Suprapubic skin (tissue), 4 donors: Measurements from ENCODE around the gene CCNG1. TPM values are rescaled to one million over a fixed set of nuclear protein-coding genes. Genes with fewer than 3 reads are reported as not detected.
"Not testable (repeated sequence)": the region's sequence is repeated elsewhere in the genome, so short reads cannot be mapped to it uniquely, and the experiment has no call there.

ENCODE experiments used
- DNase-seq, 2 donors: peaks; one replicate each; pipeline ENCODE4 v3.0.0-alpha.2; 2019; ENCODE audit warnings: low spot score in 2 of 2
- H3K27ac ChIP-seq: fragments of 200-600 bp; sonication (generic); one replicate; pipeline ENCODE4 v1.5.1; 2019
- H3K27me3 ChIP-seq: fragments of 200-600 bp; sonication (generic); one replicate; pipeline ENCODE4 v1.5.1; 2019
- H3K36me3 ChIP-seq: fragments of 200-600 bp; sonication (generic); one replicate; pipeline ENCODE4 v1.5.1; 2019
- H3K4me1 ChIP-seq: fragments of 200-600 bp; sonication (generic); one replicate; pipeline ENCODE4 v1.5.1; 2019
- H3K4me3 ChIP-seq: fragments of 200-600 bp; sonication (generic); one replicate; pipeline ENCODE4 v1.5.1; 2019; ENCODE audit warnings: mild to moderate bottlenecking
- H3K9me3 ChIP-seq: fragments of 200-600 bp; sonication (generic); one replicate; pipeline ENCODE4 v1.5.1; 2019
- EP300 ChIP-seq: sonication (generic); formaldehyde crosslinking; IDR thresholded peaks from one replicate; pipeline ENCODE4 v1.6.1; 2017; ENCODE audit warnings: antibody characterized with exemption
- POLR2A ChIP-seq, 2 donors: fragments of 450-650 bp; IDR thresholded peaks; one replicate each; pipeline ENCODE4 v1.6.1; 2017; ENCODE audit warnings: antibody characterized with exemption in 2 of 2, mild to moderate bottlenecking in 2 of 2, moderate library complexity in 2 of 2
- POLR2AphosphoS5 ChIP-seq, 3 donors: sonication (generic); formaldehyde crosslinking; IDR thresholded peaks; one replicate each; pipeline ENCODE4 v1.6.1; 2017; ENCODE audit warnings: antibody characterized with exemption in 3 of 3
- WGBS: methylation state at CpG from one replicate; pipeline ENCODE4 v1.1.5; 2018; 5-methylcytosine and 5-hydroxymethylcytosine counted together
- total RNA-seq, 4 donors: library from RNA; depleted of rRNA; stranded (reverse); fragments of >200 nt; gene quantifications; one replicate each; pipeline ENCODE4 v1.1.0, GENCODE V29; 2016
- TF ChIP-seq, protein P1 (sequence below), 2 donors: fragments of 200-600 bp in 1 of 2; fragments of 450-650 bp in 1 of 2; sonication (generic) in 1 of 2; IDR thresholded peaks; one replicate each; pipeline ENCODE4 v1.5.1; 2016 to 2019; ENCODE audit warnings: antibody characterized with exemption in 2 of 2, mild to moderate bottlenecking in 1 of 2, moderate library complexity in 1 of 2

Gene CCNG1
- total RNA-seq, 4 donors from 2014 or later: 76.8 to 85.9 (median 83.6) TPM

DNA sequence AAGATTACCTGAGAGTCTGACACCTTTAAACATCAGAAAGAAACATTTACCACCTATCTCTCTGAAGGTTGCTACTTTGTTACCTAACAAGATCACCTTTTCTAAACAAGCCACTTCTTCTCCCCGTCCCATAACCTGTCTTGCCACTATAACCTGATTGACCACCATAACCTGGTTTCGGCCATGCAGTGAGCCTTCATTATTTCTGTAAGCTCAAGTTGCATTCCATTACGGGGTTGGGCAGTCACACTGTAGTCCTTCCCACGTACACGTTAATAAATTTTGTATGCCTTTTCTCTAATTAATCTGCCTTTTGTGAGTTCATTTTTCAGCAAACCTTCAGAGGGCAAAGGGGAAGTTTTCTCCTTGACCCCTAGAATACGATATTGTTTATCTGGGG lies 28.0 kb upstream of the CCNG1 start:
- TF ChIP-seq EP300 (no peak), POLR2AphosphoS5 (IDR thresholded peaks at IDR 0.05) (no peak), POLR2A (IDR thresholded peaks at IDR 0.05) (no peak)
- TF ChIP-seq, protein P1, sequence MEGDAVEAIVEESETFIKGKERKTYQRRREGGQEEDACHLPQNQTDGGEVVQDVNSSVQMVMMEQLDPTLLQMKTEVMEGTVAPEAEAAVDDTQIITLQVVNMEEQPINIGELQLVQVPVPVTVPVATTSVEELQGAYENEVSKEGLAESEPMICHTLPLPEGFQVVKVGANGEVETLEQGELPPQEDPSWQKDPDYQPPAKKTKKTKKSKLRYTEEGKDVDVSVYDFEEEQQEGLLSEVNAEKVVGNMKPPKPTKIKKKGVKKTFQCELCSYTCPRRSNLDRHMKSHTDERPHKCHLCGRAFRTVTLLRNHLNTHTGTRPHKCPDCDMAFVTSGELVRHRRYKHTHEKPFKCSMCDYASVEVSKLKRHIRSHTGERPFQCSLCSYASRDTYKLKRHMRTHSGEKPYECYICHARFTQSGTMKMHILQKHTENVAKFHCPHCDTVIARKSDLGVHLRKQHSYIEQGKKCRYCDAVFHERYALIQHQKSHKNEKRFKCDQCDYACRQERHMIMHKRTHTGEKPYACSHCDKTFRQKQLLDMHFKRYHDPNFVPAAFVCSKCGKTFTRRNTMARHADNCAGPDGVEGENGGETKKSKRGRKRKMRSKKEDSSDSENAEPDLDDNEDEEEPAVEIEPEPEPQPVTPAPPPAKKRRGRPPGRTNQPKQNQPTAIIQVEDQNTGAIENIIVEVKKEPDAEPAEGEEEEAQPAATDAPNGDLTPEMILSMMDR (IDR thresholded peaks at IDR 0.05): no peak
- H3K4me1 ChIP-seq: peaks cover 13% of the 10 kb centered on the region
- H3K27me3 ChIP-seq: no peaks in the 10 kb centered on the region
- no peak overlapping the region for H3K4me3 ChIP-seq
- no peaks in the 10 kb centered on the region for H3K36me3 ChIP-seq
- no peaks in the 10 kb centered on the region for H3K9me3 ChIP-seq
- 71% methylated on average over 6 of the region's 6 CpGs for WGBS
- no peak overlapping the region for H3K27ac ChIP-seq
- no peak for DNase-seq

DNA sequence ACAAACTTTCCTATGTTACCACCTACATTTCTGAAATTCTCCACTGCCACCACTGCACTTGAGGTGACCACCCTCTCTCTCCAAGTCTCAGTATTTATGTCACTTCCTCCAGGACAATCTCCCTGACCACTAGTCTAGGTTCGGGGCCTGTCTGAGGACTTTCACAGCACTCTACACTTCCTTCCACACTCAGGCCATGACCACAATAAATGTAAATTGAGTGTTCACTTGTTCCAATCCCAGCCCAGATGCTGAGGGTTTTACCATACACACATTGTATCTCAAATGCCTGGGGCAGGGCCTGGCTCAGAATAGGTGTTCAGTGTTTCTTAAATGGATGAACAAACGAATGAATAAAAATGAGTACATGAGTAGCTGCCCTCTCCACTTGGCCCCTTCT lies 26.9 kb upstream of the CCNG1 start:
- no peak overlapping the region for H3K27ac ChIP-seq
- H3K9me3 ChIP-seq: no peaks in the 10 kb centered on the region
- H3K4me3 ChIP-seq: no peak overlapping the region
- DNase-seq: no peak
- H3K36me3 ChIP-seq: no peaks in the 10 kb centered on the region
- TF ChIP-seq POLR2AphosphoS5 (IDR thresholded peaks at IDR 0.05) (no peak), POLR2A (IDR thresholded peaks at IDR 0.05) (no peak), EP300 (no peak)
- TF ChIP-seq, protein P1 (IDR thresholded peaks at IDR 0.05): no peak
- WGBS: 90% methylated on average over 2 of the region's 2 CpGs
- H3K27me3 ChIP-seq: peaks cover 1% of the 10 kb centered on the region
- H3K4me1 ChIP-seq: peaks cover 13% of the 10 kb centered on the region

DNA sequence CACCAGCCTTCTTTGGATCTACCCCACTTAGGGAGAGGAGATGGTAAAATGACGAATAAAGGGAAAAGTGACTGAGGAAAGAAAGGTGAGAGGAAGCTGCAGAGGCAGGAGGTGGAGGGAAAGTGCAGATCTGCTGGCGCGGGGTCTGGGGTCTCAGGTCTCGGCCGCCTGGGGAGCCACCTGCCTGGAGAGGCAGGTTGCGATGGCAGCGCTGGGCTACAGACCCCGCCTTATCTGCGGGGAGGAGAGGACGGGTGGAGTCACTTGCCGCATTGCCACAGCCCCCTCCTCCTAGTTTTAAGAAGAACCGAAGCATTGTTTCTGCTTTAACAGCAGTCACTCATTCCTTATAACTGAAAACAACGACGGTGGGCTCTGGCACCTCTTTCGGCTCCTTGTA lies 21.7 kb upstream of the CCNG1 start:
- not testable (repeated sequence) for H3K4me1 ChIP-seq, DNase-seq, H3K9me3 ChIP-seq, H3K27ac ChIP-seq, H3K36me3 ChIP-seq, H3K4me3 ChIP-seq, H3K27me3 ChIP-seq
- WGBS: 25% methylated on average over 15 of the region's 15 CpGs

DNA sequence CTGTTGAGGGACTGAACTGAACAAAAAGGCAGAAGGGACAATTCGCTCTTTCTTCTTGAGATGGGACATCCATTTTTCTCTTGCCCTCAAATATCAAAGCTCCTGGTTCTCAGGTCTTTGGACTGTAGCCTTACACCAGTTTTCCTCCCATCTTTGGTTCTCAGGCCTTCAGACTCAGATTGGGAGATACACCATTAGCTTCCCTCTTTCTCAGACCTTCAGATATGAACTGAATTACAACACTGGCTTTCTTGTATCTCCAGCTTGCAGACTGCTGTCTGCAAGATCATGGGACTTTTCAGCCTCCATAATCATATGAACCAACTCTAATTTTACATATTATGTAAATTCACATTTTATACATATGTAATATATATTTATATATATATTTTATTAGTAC lies 12.6 kb upstream of the CCNG1 start:
- no peak for DNase-seq
- WGBS: 93% methylated on average over 1 of the region's 1 CpG
- no peak for TF ChIP-seq POLR2AphosphoS5 (IDR thresholded peaks at IDR 0.05)
- no peak for TF ChIP-seq EP300
- TF ChIP-seq POLR2A (IDR thresholded peaks at IDR 0.05): no peak
- TF ChIP-seq, protein P1 (IDR thresholded peaks at IDR 0.05): no peak
- Histone ChIP-seq H3K27me3 (no peaks in the 10 kb centered on the region), H3K4me1 (no peaks in the 10 kb centered on the region), H3K27ac (no peak overlapping the region), H3K9me3 (no peaks in the 10 kb centered on the region), H3K36me3 (no peaks in the 10 kb centered on the region), H3K4me3 (no peak overlapping the region)

DNA sequence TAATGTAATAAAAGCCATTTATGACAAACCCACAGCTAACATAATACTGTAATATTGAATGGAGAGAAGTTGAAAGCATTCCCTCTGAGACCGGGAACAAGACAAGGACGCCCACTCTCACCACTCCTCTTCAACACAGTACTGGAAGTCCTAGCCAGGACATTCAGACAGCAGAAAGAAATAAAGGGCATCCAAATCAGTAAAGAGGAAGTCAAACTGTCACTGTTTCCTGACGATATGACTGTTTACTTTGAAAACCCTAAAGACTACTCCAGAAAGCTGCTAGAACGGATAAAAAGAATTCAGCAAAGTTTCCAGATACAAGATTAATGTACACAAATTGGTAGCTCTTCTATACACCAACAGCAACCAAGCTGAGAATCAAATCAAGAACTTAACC lies 11.3 kb upstream of the CCNG1 start:
- H3K4me1 ChIP-seq, H3K27ac ChIP-seq, H3K4me3 ChIP-seq, H3K27me3 ChIP-seq, H3K9me3 ChIP-seq, H3K36me3 ChIP-seq, DNase-seq: not testable (repeated sequence)
- 55% methylated on average over 4 of the region's 4 CpGs for WGBS

DNA sequence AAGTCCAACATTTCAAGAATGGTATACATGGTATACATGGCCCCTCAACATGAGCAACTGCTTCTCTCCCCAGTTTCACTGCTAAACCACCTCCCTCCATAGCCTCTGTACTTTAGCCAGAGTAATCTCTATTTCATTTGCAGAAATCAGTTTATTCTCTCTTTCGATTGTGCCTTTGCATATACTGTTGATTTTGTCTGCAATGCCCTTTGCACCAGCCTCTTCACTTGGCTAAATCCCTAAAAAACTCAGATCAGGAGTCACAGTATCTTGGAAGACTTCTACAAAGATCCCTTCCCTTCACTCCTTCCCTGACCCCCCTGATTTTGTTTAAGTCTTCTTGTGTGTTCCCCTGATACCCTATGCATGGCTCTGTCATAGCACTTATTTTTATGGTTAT lies 4.9 kb upstream of the CCNG1 start:
- H3K4me3 ChIP-seq: no peak overlapping the region
- 97% methylated on average over 1 of the region's 1 CpG for WGBS
- TF ChIP-seq EP300: no peak
- TF ChIP-seq, protein P1 (IDR thresholded peaks at IDR 0.05): no peak
- TF ChIP-seq POLR2AphosphoS5 (IDR thresholded peaks at IDR 0.05): no peak
- TF ChIP-seq POLR2A (IDR thresholded peaks at IDR 0.05): no peak

More for the DNA sequence above, 4.9 kb upstream of the CCNG1 start:
- Histone ChIP-seq H3K36me3 (no peaks in the 10 kb centered on the region), H3K27ac (no peak overlapping the region), H3K27me3 (no peaks in the 10 kb centered on the region), H3K4me1 (peaks cover 7% of the 10 kb centered on the region), H3K9me3 (no peaks in the 10 kb centered on the region)
- DNase-seq: no peak
